HPDE6-E6E7 (cell line): ENCODE measurements around the gene TBCD.
"Not testable (repeated sequence)": the region's sequence is repeated elsewhere in the genome, so short reads cannot be mapped to it uniquely, and the experiment has no call there.

Source experiments
- DNase-seq: peaks from one replicate; pipeline ENCODE4 v3.0.0; 2011; ENCODE audit warnings: missing footprints; ENCODE audit errors: extremely low spot score

The TBCD gene

DNA sequence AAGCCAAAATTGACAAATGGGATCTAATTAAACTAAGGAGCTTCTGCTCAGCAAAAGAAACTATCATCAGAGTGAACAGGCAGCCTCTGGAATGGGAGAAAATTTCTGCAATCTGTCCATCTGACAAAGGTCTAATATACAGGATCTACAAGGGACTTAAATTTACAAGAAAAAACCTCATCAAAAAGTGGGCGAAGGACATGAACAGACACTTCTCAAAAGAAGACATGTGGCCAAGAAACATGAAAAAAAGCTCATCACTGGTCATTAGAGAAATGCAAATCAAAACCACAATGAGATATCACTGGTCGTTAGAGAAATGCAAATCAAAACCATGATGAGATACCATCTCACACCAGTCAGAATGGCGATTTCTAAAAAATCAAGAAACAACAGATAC lies 203.2 kb downstream of the TBCD start:
- not testable (repeated sequence) for DNase-seq

DNA sequence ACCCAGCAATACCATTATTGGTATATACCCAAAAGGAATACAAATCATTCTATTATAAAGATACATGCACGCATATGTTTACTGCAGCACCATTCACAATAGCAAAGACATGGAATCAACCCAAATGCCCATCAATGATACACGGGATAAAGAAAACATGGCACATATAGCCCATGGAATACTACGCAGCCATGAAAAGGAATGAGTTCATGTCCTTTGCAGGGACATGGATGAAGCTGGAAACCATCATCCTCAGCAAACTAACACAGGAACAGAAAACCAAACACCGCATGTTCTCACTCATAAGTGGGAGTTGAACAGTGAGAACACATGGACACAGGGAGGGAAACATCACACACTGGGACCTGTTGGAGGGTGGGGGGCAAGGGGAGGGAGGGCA lies 203.8 kb downstream of the TBCD start:
- not testable (repeated sequence) for DNase-seq

GRCh38 chr17:82956146-82956725 lies 204.4 kb downstream of the TBCD start:
- DNase-seq, result no peak

GRCh38 chr17:82956726-82957468 lies 205.0 kb downstream of the TBCD start:
- DNase-seq, result no peak

GRCh38 chr17:82957469-82957795 lies 205.6 kb downstream of the TBCD start:
- no peak for DNase-seq

- no peak for DNase-seq
These were observed 206.2 kb downstream of the TBCD start for GRCh38 chr17:82957961-82958561.

DNA sequence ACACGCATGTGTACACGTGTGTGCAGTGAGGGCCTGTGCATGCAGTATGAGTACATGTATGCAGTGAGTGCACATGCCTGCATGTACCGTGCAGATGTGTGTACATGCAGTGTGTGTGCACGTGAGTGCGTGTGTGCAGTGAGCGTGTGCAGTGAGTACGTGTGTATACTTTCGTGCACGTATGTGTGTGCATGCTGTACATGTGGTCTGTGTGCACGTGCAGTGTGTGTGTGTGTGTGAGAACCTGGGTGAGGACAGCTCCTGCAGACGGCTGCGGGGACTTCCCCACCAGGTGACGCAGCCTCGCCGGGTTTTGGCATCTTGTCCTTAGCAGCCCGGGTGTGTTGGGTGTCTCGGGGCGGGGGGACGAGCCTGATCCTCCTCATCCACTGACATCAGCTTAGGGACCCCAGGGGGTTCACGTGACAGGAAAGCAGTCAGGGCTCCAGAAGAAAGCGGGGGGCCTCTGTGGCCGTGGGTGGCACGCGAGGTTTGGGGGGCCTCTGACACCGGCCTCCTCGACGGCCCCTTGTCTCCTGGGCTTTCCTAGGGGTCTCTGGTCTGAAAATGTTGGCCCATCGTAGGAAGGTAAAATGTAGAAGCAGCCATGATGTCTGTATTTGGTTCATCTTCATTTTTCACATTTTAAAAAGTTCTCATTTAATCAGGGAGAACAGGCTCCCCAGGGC lies 207.5 kb downstream of the TBCD start:
- DNase-seq, result no peak

- DNase-seq, result no peak
These were observed 208.1 kb downstream of the TBCD start for GRCh38 chr17:82959990-82960418.

- no peak for DNase-seq
These were observed 208.8 kb downstream of the TBCD start for GRCh38 chr17:82960419-82961271.

GRCh38 chr17:82961366-82962162 lies 209.7 kb downstream of the TBCD start:
- no peak for DNase-seq

GRCh38 chr17:82962163-82962720 lies 210.4 kb downstream of the TBCD start:
- DNase-seq, result no peak

GRCh38 chr17:82963104-82963950 lies 211.5 kb downstream of the TBCD start:
- DNase-seq, result peak; percentile 54

GRCh38 chr17:82964451-82964850 lies 212.6 kb downstream of the TBCD start:
- not testable (repeated sequence) for DNase-seq

DNA sequence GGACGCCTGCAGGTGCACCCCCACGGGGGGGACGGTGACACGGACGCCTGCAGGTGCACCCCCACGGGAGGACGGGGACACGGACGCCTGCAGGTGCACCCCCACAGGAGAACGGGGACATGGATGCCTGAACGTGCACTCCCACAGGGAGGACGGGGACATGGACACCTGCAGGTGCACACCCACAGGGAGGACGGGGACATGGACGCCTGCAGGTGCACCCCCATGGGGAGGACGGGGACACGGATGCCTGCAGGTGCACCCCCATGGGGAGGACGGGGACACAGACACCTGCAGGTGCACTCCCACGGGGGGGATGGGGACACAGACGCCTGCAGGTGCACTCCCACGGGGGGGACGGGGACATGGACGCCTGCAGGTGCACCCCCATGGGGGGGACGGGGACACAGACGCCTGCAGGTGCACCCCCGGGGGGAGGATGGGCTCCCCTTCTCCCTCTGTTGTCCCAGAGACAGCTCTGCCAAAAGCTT lies 213.0 kb downstream of the TBCD start:
- DNase-seq, result no peak

GRCh38 chr17:82965371-82965770 lies 213.5 kb downstream of the TBCD start:
- DNase-seq, result no peak

DNA sequence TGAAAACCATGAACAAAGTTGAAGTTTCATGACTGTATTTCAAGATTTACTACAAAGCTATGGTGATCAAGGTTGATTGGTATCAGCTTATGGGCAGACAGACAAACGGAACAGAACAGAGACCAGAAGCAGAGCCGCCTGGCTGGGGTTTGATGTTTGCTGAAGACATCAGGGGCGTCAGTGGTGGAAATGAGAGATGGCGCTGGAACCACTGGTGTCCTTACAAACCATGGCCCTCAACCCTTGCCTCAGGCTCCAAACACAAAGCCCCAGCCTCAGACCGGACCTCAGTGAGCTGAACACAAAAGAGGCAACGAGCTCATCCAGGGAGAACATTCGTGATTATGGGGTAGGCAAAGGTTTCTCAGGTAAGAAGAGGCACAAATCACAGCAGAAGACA lies 214.6 kb downstream of the TBCD start:
- no peak for DNase-seq

DNA sequence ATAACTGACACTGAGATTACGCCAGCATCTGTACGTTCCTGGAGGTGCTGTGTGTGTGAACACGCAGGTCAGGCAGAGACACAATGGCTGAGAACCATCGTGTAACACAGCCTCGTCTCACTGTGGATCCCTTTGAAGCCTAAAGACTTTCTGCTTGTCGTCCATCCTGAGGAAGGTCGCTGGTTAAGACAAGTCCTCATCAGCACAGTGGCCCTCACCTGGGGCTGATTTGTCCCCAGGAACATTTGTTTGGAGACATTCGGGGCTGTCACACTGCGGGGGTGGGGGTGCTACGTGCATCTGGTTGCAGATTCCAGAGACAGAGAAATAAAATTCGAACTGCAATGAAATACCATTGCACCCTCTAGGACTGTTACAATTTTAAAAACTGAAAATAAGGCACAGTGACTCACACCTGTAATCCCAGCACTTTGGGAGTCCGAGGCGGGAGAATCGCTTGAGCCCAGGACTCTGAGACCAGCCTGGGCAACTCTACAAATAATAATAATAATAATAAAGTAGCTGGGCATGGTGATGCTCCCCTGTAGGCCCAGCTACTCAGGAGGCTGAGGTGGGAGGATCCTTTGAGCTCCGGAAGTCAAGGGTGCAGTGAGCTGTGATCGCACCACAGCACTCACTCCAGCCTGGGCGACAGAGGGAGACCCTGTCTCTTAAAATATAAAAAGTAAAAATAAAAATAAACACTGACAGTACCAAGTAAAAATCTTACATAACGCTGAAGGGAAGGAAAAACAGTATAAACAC lies 215.6 kb downstream of the TBCD start:
- no peak for DNase-seq

- DNase-seq, result not testable (repeated sequence)
These were observed 216.4 kb downstream of the TBCD start for GRCh38 chr17:82968033-82968841.
